Activated CD8-positive, alpha-beta memory T cell treated with anti-CD3 and anti-CD28 coated beads for 24 hours (primary cell): ENCODE results near the gene LMNTD2.

Experiments used
- DNase-seq: peaks from one replicate; pipeline ENCODE4 v3.0.0-alpha.2; 2020

The LMNTD2 gene

GRCh38 chr11:551131-551530 is 9.4 kb downstream of the LMNTD2 start:
- no peak for DNase-seq

GRCh38 chr11:550746-551085 is 9.8 kb downstream of the LMNTD2 start:
- no peak for DNase-seq

- DNase-seq, result no peak
Measured at GRCh38 chr11:550021-550745, 10.4 kb downstream of the LMNTD2 start.

- DNase-seq, result no peak
Measured at GRCh38 chr11:548700-549603, 11.6 kb downstream of the LMNTD2 start.

GRCh38 chr11:545171-545570 is 15.4 kb downstream of the LMNTD2 start:
- DNase-seq, result no peak

GRCh38 chr11:544817-545166 is 15.7 kb downstream of the LMNTD2 start:
- no peak for DNase-seq

- no peak for DNase-seq
Measured at GRCh38 chr11:541433-541885, 19.1 kb downstream of the LMNTD2 start.

- no peak for DNase-seq
Measured at GRCh38 chr11:540583-541432, 19.7 kb downstream of the LMNTD2 start.

- no peak for DNase-seq
Measured at GRCh38 chr11:539971-540481, 20.5 kb downstream of the LMNTD2 start.

GRCh38 chr11:538431-539051 is 22.0 kb downstream of the LMNTD2 start:
- DNase-seq, result no peak

GRCh38 chr11:537622-538430 is 22.7 kb downstream of the LMNTD2 start:
- no peak for DNase-seq

GRCh38 chr11:536841-537621 is 23.5 kb downstream of the LMNTD2 start, which contains the start of gene LRRC56:
Gene LRRC56, plus strand, starts transcription at chr11:537527. Its CDS starts 3,158 bp downstream, at chr11:540685.
- peak; percentile 97 for DNase-seq

GRCh38 chr11:535519-536454 is 24.8 kb downstream of the LMNTD2 start, which contains the start of gene HRAS:
Gene HRAS, minus strand, starts transcription at chr11:535576.
- peak; percentile 97 for DNase-seq

GRCh38 chr11:535210-535518 is 25.4 kb downstream of the LMNTD2 start:
- DNase-seq, result no peak

GRCh38 chr11:534396-535209 is 25.9 kb downstream of the LMNTD2 start:
- peak; percentile 78 for DNase-seq

GRCh38 chr11:533586-534395 is 26.7 kb downstream of the LMNTD2 start:
- no peak for DNase-seq

GRCh38 chr11:532986-533585 is 27.5 kb downstream of the LMNTD2 start:
- DNase-seq, result no peak
